ENCODE results near the gene SPAG6.
"Not testable (repeated sequence)": the region's sequence is repeated elsewhere in the genome, so short reads cannot be mapped to it uniquely, and the experiment has no call there.

Gene SPAG6

DNA sequence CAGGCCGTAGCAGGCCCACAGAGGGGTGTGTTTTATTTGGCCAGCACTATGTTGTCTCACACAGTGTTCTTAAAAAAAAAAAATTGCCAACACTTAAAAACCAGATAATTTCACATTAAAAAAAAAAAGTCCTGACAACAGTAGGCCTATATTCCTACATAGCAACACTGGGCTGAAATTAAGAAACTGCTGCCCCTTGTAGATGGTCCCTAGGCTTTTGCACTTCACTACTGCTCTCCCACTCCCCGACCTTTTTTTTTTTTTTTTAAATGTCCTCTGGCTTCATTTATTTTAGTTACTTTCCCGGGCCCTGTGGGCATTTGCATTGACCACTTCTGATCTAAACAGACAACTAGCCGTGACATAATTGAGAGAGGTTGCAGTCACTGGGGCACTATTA lies 36.0 kb downstream of the SPAG6 start:
- DNase-seq = no peak

DNA sequence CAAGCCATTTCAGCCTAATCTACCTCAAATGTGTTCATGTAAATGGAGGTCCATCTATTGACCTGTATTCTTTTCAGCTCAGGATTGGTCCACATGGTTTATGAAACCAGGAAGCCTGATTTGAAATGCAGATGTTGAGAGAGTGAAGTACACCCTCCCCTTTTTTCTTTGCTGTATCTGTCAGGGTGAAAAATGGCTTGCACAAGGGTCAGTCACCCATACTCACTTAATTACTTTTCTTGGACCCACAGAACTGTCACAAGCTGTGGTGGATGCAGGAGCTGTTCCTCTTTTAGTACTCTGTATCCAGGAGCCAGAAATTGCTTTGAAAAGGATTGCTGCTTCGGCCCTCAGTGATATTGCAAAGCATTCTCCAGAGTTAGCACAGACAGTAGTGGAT lies 41.2 kb downstream of the SPAG6 start:
- no peak for DNase-seq

DNA sequence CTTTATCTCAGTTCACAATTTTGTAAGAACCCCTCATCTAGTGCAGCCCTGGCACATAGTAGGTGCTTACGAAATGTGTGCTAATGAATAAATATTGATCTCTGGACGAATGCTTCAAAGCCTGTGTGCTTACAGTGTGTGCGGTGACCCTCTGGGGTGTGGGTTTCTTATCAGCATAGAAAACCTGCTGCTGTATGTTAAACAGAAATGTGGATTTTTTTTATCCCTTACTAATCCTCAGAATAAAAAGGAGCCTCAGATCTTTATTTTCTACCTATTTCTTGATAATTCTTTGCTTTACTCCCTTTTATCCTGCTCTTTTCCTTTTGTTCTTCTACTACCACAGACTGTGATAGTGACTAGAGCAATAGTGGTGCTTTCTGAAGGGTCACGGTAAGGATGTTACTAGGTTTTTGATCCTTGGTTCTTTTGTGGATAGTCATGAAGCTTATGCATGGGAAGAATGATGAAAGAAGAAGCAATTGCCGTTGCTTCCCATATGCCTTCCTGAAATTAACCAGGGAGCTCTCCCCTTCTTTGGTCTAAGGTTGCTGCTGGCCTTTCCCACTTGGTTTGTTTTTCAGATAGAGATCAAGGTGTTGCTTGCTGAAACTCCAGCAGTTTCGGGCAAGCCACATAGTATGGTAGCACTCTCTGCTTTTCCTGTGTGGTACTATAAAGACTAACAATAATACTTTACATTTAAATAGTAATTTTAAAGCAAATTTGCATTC lies 44.7 kb downstream of the SPAG6 start:
- no peak for DNase-seq

DNA sequence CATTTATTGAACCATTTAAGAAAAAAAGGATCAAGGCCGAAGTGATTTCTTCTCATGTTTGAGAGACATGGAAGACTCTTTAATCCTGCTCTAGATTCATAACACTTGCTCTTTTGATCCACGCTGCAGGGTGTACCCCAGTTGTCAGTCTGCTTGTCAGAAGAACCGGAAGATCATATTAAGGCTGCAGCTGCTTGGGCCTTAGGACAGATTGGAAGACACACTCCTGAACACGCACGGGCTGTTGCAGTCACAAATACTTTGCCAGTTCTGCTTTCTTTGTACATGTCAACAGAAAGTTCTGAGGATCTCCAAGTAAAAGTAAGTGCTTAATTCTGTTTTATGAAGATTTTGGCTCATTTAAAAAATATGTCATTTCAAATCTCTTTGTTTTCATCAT lies 46.3 kb downstream of the SPAG6 start:
- no peak for DNase-seq

DNA sequence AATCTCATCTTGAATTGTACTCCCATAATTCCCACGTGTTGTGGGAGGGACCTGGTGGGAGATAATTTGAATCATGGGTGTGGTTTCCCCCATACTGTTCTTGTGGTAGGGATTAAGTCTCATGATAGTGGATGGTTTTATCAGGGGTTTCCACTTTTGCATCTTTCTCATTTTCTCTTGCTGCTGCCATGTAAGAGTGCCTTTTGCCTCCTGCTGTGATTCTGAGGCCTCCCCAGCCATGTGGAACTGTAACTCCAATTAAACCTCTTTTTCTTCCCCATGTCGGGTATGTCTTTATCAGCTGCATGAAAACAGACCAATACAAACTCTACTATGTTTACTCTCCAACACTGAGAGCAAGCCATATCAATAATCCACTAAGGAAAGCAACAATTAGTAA lies 50.9 kb downstream of the SPAG6 start:
- DNase-seq = not testable (repeated sequence)

DNA sequence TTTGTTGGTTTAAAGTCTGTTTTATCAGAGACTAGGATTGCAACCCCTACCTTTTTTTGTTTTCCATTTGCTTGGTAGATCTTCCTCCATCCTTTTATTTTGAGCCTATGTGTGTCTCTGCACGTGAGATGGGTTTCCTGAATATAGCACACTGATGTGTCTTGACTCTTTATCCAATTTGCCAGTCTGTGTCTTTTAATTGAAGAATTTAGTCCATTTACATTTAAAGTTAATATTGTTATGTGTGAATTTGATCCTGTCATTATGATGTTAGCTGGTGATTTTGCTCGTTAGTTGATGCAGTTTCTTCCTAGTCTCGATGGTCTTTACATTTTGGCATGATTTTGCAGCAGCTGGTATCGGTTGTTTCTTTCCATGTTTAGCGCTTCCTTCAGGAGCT lies 61.6 kb downstream of the SPAG6 start:
- DNase-seq = not testable (repeated sequence)

DNA sequence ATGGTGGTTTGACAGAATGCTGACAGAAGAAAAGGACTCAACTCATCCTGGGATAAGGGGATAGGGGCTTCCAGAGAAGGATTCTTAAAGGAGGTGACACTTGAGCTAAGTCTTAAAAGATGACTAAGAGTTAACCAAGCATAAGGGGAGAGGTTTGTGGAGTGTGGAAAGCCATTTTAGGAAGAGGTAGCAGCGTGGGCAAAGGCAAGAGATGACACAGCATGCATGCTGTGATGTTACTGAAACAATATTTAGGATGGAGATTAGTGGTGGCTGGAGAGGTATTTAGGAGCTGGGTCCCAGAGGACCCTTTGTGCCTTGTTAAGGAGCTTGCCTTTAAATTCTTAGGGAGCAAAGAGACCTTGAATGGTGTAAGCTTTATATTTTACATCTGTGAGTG lies 65.1 kb downstream of the SPAG6 start:
- no peak for DNase-seq

DNA sequence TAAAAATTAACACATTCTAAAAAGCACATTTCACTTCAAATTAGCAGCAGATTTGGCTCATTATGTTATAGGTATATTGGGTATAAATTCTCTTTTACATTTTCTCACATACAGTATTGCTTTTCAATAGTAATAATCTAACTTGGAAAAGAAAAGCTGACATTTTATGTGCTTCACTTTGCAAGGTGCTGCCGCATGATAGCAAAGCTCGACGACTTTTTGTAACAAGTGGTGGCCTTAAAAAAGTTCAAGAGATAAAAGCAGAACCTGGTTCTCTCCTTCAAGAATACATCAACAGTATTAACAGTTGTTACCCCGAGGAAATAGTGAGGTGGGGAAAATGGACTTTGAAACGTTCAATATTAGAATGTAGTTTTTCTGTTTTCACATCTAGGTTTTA lies 65.5 kb downstream of the SPAG6 start:
- DNase-seq = no peak

DNA sequence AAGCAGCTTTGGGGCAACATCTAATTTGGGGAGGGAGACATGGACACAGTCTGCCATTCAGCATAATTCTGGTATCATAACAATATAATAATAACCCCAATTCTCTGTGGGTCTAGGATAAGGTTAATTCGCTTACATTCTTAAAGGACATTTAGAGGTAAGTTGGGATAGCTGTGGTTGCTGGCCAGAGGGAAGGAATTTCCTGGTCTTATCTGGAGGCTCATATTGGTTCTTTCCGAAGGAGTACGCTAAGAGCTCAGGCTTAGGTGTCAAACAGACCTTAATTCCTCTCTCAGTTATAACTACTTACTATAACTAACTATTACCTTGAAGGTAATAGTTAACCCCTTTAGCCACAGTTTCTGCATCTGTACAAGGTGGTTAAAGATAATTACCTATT lies 68.8 kb downstream of the SPAG6 start:
- DNase-seq = no peak

DNA sequence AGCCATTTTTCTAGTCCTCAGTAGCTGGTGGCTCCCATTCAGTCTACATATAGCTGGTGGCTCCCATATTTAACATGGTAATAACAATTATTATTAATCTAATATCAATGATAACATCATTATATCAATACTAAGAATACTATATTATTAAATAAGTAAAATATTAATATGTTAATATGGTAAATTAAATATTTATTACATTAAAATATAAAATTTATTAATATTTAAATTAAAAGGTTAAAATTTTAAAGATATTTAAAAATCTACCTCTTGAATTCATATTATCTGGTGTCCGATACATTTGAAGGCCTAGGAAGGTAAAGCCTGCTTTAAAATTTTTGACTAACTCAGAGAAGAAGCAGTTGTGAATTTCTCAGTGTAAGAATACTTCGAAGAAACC lies 69.8 kb downstream of the SPAG6 start:
- no peak for DNase-seq

DNA sequence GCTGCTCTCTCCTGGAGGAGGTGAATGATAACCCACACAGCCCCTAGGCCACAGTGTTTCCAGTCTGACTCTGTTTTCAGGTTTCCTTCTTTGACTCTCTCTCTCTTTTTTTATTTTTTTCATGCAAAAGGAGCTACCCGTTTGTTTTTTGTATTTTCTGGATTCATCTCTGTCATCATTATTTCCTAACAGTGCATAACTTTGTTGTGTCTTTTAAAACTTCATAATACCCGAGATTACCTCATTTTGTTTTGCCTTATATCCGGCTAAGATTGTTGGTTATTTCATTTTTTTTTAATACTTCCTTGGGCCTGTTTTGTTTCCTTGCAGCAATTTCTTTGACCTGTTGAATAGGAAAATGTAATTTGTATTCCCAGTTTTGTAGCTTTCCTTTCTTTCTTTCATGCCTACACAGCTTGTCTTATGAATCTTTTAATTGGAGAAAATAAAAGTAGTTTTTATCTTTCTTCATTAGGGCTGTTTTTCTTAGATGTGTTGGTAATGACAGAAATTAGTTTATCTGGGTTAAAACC lies 72.5 kb downstream of the SPAG6 start:
- DNase-seq = no peak

DNA sequence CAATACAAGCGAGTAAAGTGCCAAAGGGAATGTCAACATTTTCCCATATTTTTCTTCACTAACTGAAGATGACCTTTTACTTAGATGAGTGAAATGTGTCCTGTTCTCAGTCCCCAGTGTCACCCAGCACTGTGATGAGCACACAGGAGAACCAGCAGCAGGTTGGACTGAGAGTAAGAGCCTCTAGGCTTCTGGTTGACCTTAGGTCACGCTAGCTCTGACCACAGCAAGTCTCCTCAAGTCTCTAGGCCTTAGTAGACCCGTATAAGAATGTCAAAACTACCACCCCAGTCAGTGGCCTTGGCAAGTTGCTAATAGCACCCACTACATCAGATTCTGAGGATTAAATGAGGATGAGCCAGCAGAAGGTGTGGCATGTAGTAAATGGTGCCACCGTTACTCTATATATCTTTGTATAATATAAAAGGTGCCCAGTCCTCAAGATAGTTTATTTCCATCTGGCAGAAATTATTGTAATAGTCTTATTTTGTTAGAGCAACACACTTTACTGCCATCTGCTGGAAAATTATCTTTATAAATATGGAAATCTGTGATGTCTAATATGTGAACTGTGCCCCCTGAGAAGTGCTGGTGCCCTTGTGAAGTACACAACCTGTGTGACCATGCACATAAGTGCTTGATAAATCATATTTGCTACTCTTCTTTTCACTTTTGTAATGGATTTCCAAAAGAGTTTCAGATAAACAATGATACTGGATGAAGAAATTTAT lies 75.7 kb downstream of the SPAG6 start:
- no peak for DNase-seq

DNA sequence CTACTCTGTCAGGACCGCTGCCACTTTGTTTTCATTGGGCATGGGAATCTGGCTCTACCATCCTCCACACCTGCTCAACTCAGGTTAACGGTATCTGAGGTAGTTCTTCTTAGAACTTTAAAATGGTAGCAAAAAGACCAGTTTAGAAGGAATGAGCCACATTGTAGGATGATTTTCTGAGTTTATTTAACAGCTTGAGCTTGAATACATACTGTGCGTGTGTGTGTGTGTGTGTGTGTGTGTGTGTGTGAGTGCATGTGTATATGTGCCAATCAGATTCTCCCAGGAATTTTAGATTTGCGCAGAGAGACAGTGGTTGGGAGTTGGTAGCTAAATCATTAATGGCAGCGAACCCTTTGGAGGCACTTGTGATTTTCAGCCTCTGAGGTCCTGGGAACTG lies 81.4 kb downstream of the SPAG6 start:
- DNase-seq = no peak

DNA sequence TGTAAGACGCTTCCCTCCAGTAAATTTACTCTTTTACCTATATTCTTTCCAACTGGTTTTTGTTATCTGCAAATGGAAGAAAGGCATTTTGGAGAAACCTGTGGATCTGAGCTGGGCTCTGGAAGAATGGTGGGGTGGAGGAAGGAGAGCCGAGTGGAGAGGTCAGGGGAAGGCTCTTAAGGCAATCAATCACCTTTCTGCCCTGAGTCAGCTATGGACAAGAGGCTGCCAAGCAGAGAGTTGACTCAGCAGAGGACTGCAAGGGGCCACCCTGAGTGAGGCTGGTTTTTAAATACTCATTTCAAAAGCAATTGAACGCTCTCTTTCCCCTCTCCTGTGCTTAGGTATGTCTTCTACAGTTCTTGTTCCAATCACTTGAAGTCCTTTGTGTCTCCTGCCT lies 81.8 kb downstream of the SPAG6 start:
- no peak for DNase-seq

DNA sequence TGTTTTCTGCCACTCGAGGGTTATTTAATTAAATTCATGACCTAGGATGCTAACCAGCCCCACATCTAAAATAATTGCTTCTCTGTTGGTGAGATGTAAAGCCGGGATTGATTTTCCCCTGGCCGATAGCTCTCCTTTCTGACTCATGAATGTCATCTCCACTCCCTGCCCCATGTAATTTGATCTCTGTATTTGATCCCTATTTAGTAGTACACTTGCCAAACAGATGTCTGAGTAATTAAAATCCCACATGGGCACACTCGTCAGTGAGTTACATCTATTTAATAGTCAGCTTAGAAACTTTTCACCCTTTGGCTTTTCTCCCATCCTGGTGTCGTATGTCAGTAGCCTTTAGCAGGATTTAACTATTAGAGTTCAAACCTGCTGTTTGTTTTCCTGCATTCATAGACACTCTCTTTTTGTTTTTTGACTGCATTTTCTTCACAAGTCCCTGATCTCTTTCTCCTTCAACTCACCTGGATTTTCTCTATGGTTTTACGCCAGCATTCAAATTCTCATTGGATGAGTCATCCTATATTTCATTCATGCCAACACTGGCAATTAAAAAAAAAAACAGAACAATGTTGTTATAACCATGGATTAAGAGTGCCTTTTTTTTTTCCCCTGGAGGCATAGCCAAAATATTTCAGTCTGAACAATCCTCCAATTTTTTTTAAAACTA lies 82.7 kb downstream of the SPAG6 start:
- peak; percentile 71 for DNase-seq

DNA sequence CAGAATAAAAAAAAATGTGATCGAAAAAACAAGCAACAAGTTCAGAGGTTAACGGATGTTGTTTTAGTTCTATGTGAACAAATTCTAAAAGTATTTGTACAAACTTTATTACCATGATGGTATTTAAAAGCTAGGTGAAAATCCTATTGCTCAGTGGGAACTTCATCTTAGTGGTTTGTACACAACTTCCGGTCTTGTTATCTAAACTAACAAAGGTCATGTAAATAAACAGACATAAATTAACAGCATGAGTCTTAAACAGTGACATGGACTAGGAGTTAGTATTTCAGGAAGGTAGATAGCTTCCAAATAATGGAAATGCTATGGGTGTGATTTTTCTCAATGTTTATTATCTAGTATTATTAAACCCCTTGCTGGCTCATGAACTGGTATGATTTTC lies 83.8 kb downstream of the SPAG6 start:
- DNase-seq = no peak

DNA sequence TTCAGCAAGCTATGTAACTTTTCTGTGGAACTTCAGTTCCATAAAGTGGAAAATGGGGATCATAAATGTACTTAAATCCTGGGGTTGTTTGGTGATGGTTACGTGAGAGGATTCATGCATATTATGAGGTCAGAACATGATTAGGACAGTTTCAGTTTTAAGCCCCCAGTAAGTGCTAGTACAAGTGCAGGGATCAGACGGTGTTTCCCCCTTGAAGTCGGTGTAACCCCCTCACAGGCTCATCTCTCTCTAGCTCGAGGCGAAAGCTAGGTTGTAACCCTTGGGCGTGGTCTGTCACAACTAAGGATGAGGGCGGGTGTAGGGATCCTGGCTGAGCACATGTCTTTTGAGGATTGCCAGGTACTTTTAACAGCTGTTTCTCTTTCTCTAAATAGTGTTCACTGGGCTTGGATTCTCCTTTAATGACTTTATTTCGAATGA lies 84.7 kb downstream of the SPAG6 start:
- no peak for DNase-seq

DNA sequence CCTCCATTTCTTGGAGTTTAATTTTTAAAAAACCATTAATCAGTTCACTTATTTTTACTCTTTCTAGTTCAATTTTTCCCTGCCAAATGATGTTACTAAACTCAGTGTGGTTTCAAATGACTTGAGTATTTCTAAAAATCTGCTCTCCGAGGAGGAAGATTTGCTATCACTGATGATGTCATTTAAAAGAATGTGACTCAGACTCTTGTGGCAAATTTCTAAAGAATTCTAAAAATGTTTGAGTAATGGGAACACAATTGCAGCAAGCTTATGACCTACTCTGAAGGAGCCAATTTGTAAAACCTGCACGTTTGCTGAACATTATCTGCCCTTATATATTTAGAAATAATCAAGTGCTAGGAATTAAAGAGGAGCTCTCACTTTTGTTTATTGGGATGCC lies 88.6 kb downstream of the SPAG6 start:
- no peak for DNase-seq

DNA sequence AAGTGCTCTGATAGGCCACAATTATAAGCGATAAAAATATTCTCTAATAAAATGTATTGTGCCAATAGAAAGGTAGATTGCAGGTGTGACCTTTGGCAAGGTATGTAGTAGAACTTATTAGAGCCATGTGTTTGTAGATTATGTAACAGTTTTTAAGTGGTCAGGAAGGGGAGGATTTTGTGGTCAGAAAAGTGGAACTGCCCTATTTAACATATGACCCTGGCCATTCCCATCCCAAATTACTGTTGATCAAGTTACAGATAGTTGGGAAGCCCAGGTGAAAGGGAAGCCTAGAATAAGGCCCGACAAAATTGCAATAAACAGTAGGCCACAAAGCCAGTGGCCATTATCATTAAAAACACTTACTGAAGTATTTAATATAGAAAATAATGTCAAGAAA lies 89.2 kb downstream of the SPAG6 start:
- no peak for DNase-seq

DNA sequence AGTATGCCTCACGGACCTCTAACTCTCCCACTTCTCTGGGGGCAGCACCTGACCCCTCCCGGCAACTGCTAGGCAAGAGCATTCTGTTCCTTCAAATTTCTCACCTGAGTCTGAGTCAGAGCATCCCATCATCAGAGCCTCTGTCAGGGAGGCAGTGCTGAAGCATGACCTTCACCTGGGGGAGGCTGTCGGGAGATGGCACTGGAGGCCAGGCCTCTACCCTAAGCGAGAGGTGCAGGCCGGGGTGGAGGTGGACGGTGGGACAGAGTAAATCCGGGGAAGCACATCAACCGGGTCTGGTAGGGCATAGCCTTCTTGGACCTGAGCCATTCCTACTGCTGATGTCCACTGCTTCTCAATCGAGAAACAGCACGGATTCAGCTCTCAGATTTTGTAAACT lies 90.4 kb downstream of the SPAG6 start:
- no peak for DNase-seq

DNA sequence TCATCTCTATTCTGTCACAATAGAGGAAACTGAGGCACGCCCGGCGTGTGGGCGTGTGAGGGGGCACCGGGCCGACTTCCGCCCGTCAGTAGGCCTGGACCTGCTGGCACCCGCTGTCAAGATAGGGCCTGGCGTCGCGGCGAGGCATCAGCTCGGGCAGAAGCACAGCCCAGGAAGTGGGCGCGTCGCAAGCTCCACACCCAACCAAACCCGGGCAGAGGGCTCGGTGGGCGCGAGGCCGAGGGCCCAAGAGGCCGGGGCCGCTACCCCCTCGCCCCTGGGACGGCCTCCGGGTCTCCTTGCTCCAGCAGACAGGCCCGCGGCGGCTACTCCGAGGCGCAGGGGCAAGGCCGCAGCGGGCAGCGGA lies 91.2 kb downstream of the SPAG6 start:
- no peak for DNase-seq

DNA sequence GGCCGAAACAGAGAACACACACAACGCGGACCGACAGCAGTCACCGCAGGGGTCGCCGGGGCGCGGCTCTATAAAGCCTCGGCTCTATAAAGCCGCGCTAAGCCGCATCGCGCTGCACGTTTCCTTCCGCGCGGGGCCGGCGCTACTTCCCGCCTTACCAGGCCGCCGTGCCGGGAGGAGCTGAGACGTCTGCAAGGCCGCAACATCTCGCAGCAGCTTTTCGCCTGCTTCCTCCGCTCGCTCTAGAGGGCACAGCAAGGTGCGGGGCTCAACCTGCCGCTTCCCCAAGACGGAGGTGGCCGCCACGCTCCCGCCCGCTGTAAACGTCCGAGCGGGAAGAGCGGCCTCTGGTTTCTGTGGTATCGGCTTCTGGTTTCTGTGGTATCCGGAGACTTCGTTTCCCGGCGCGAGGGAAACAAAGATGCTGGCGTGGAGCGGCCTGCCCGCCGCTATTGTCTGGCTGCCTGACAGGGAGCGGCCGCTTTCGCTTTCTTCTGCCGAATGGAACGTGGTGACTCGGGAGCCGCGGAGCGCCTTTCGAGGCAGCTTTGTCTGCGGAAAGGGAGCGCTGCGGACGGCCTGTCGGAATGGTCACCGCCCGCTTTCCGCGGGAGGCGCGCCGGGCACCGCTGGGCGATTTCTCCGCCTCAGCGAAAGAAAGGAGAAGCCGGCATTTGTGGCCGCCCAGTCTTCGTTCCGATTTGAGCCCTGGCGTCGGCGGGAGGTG lies 91.8 kb downstream of the SPAG6 start:
- DNase-seq = peak; percentile 26

Measured in NCI-H1436 treated with DMSO at 0.1 percent for 48 hours (cell line).